Lung (tissue), 12 donors: ENCODE measurements around the gene CPSF3. TPM values are rescaled to one million over a fixed set of nuclear protein-coding genes. Genes with fewer than 3 reads are reported as not detected.

ENCODE experiments used
- ATAC-seq: fragments of 200-7000 bp; cut with Tn5 transposase; one replicate; pipeline ENCODE4 v1.9.1; 2020; ENCODE audit warnings: moderate number of reproducible peaks; ENCODE audit not compliant: insufficient read depth, low FRiP score
- DNase-seq, 3 donors: peaks; one replicate each; pipeline ENCODE4 v3.0.0-alpha.2; 2013 to 2017
- H3K27ac ChIP-seq, 2 donors: one replicate each; pipeline ENCODE4 v1.5.1; 2013; ENCODE audit warnings: mild to moderate bottlenecking in 2 of 2, moderate library complexity in 2 of 2, control low read depth in 1 of 2, inconsistent platforms in 1 of 2, low read depth in 1 of 2, low read length in 1 of 2
- H3K27me3 ChIP-seq, 3 donors: one replicate each; pipeline ENCODE4 v1.5.1; 2013; ENCODE audit warnings: low read length in 2 of 3; ENCODE audit not compliant: control insufficient read depth in 3 of 3, insufficient read depth in 3 of 3
- H3K36me3 ChIP-seq, 4 donors: one replicate each; pipeline ENCODE4 v1.5.1; 2013; ENCODE audit warnings: low read length in 4 of 4, mild to moderate bottlenecking in 1 of 4, moderate library complexity in 1 of 4; ENCODE audit not compliant: control insufficient read depth in 4 of 4, insufficient read depth in 4 of 4
- H3K4me1 ChIP-seq, 5 donors: one replicate each; pipeline ENCODE4 v1.5.1; 2013; ENCODE audit warnings: low read length in 5 of 5, mild to moderate bottlenecking in 2 of 5, moderate library complexity in 1 of 5; ENCODE audit not compliant: control insufficient read depth in 5 of 5, insufficient read depth in 5 of 5
- H3K4me3 ChIP-seq: one replicate; pipeline ENCODE4 v1.5.1; 2013; ENCODE audit warnings: mild to moderate bottlenecking, control low read depth, moderate library complexity
- H3K9ac ChIP-seq, 2 donors: one replicate each; pipeline ENCODE4 v1.5.1; 2013; ENCODE audit warnings: low read length in 2 of 2, control low read depth in 1 of 2; ENCODE audit not compliant: insufficient read depth in 1 of 2
- H3K9me3 ChIP-seq, 4 donors: one replicate each; pipeline ENCODE4 v1.5.1; 2013; ENCODE audit warnings: low read length in 3 of 4, mild to moderate bottlenecking in 1 of 4, moderate library complexity in 1 of 4; ENCODE audit not compliant: control insufficient read depth in 4 of 4, insufficient read depth in 3 of 4
- WGBS, 2 donors: extraction: QIAGEN DNeasy Blood & Tissue Kit; methylation state at CpG; one replicate each; pipeline ENCODE4 v1.1.7; 2013; 5-methylcytosine and 5-hydroxymethylcytosine counted together
- polyA plus RNA-seq, 2 donors: library from polyadenylated mRNA; stranded (reverse); fragments of 200-250 nt; gene quantifications; one replicate each; pipeline ENCODE4 v1.2.1, GENCODE V29; 2013
- total RNA-seq, 2 donors: library from RNA; depleted of rRNA in 1 of 2; stranded (reverse); fragments of >200 nt in 1 of 2; gene quantifications; one replicate each; pipeline ENCODE4 v1.2.1, GENCODE V29; 2014 to 2021
- TF ChIP-seq, protein P1 (sequence below): IDR thresholded peaks from 2 replicates; pipeline ENCODE4 v1.5.1; 2012; ENCODE audit warnings: mild to moderate bottlenecking; ENCODE audit errors: control extremely low read depth, extremely low read depth
- donor health status: control.
- donor health status: control.
- donor health status: Bipolar disorder and iron deficiency.
- donor health status: healthy.
- donor health status: DM: yes; HTN: yes; CAD: no.

Gene CPSF3
- total and polyA plus RNA-seq, 4 donors = 15.6 to 25.9 (median 20.8) TPM

DNA sequence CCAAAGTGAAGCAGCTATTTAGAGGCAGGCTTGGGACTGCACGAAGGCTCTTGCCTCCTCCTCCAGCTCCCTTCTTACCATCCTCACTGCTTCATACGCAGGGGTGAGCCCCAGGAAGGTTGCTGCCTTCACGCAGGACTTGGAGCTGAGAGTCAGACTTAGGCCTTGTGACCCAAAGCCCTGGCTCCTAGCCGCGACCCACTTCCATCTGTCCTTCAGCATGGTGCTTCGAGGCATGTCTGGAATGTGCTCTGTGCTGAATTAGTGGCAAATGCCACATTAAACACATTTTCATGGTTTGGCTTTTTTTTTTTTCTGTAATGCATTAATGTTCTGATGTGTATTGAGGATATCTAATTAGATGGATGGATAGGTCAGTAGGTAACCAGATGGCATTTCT lies 37.6 kb upstream of the CPSF3 start:
- no peak overlapping the region for H3K9ac ChIP-seq
- H3K27me3 ChIP-seq = no peaks in the 10 kb centered on the region
- peaks cover 0 to 22% (median 6%) of the 10 kb centered on the region in 4 donors for H3K36me3 ChIP-seq
- peaks cover 0 to 8% (median 0%) of the 10 kb centered on the region in 5 donors for H3K4me1 ChIP-seq
- no peak overlapping the region for H3K27ac ChIP-seq
- H3K4me3 ChIP-seq = no peak overlapping the region
- ATAC-seq = no peak
- H3K9me3 ChIP-seq = no peaks in the 10 kb centered on the region
- WGBS, 2 donors = 88 to 93% methylated on average over 6 of the region's 6 CpGs
- DNase-seq = no peak
- TF ChIP-seq, protein P1, sequence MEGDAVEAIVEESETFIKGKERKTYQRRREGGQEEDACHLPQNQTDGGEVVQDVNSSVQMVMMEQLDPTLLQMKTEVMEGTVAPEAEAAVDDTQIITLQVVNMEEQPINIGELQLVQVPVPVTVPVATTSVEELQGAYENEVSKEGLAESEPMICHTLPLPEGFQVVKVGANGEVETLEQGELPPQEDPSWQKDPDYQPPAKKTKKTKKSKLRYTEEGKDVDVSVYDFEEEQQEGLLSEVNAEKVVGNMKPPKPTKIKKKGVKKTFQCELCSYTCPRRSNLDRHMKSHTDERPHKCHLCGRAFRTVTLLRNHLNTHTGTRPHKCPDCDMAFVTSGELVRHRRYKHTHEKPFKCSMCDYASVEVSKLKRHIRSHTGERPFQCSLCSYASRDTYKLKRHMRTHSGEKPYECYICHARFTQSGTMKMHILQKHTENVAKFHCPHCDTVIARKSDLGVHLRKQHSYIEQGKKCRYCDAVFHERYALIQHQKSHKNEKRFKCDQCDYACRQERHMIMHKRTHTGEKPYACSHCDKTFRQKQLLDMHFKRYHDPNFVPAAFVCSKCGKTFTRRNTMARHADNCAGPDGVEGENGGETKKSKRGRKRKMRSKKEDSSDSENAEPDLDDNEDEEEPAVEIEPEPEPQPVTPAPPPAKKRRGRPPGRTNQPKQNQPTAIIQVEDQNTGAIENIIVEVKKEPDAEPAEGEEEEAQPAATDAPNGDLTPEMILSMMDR = no peak

DNA sequence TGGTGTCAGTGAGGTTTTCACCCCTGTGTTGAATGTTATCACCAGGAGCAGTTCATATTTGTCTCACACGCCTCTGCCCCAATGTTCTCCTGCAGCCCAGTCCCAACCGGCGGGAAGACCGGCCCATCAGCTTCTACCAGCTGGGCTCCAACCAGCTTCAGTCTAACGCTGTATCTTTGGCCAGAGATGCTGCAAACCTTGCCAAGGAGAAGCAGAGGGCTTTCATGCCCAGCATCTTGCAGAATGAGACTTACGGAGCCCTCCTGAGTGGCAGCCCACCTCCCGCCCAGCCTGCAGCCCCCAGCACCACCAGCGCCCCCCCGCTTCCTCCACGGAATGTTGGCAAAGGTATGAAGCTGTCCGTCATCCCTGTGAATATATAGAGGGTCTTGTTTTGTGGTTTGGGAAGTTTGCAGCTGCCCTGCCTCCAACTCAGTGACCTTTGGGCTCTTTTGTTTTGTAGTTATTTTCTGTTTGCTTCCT lies 35.2 kb upstream of the CPSF3 start:
- Histone ChIP-seq H3K4me3 (no peak overlapping the region), H3K9ac (no peak overlapping the region)
- 91 to 97% methylated on average over 11 of the region's 11 CpGs for WGBS, 2 donors

DNA sequence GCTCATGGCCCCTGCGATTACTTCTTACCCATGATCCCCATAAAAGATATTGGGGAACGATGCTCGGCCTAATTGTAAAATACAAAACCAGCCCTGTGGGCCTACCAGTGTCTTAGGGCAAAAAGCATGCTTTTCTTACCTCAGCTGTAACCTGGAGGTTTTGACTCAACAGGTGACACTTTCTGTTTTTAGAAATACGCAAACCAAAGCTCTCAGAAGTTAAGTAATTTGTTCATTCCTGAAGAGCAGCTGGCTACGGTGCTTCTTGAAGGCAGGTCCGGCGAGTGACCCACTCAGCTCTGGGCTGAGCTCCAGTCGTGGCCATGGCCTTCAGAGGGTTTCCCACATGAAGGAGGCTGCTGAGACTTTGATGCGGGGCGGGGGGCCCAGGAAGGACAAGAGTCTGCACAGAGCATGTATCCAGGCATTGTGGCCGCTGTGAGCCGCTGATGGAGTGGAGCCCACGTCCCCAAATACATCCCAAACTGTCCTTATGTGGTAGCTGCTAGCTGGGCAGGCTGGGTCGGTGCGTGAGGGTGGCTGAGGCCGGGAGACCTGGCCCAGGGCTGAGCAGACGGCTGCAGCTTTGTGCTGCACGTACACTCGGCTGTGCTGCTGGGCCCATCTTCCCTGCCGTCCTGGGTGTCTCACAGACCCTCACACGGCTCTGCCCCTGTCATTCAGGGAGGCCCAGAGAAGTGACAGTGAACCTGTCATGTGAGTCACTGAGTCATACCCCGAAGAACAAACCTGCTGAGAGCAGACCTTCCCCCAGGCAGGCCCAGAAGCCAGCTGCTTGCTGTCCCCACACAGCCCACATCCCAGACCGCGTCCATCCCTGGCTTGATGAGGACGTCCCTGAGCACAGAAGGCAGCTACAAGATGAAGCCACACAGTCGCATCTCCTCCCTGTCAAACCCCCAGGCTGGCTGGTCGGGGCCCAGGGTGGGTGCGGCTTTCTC lies 34.2 kb upstream of the CPSF3 start:
- DNase-seq = no peak
- Histone ChIP-seq H3K4me1 (peaks cover 0 to 5% (median 0%) of the 10 kb centered on the region in 5 donors), H3K36me3 (peaks cover 0 to 28% (median 4%) of the 10 kb centered on the region in 4 donors), H3K9me3 (no peaks in the 10 kb centered on the region), H3K27me3 (no peaks in the 10 kb centered on the region), H3K9ac (no peak overlapping the region), H3K4me3 (no peak overlapping the region), H3K27ac (no peak overlapping the region)
- ATAC-seq = no peak
- TF ChIP-seq, protein P1 = no peak
- WGBS, 2 donors = 90 to 94% methylated on average over 28 of the region's 28 CpGs

More for the DNA sequence above, 35.2 kb upstream of the CPSF3 start:
- DNase-seq (no peak), ATAC-seq (no peak)
- peaks cover 0 to 5% (median 0%) of the 10 kb centered on the region in 5 donors for H3K4me1 ChIP-seq
- no peaks in the 10 kb centered on the region for H3K27me3 ChIP-seq
- TF ChIP-seq, protein P1 = no peak
- H3K27ac ChIP-seq = no peak overlapping the region
- H3K9me3 ChIP-seq = no peaks in the 10 kb centered on the region
- peaks cover 0 to 28% (median 4%) of the 10 kb centered on the region in 4 donors for H3K36me3 ChIP-seq
